Esophagus squamous epithelium (tissue), 5 donors: ENCODE measurements around the gene HSF2BP. TPM values are rescaled to one million over a fixed set of nuclear protein-coding genes. Genes with fewer than 3 reads are reported as not detected.

Experiments
- DNase-seq: peaks from one replicate; lab custom pipeline; 2025; lab: John Stamatoyannopoulos, UW
- H3K27ac ChIP-seq, 4 donors: fragments of 200-600 bp; sonication (generic); one replicate each; pipeline ENCODE4 v1.5.1; 2016 to 2019; ENCODE audit warnings: mild to moderate bottlenecking in 1 of 4
- H3K27me3 ChIP-seq, 4 donors: fragments of 200-600 bp; sonication (generic); 1 replicate in 3 of 4; 2 replicates in 1 of 4; pipeline versions ENCODE4 v1.5.1 to v1.6.0; 2017 to 2021; ENCODE audit warnings: antibody characterized with exemption in 1 of 4
- H3K36me3 ChIP-seq, 3 donors: fragments of 200-600 bp; sonication (generic); one replicate each; pipeline ENCODE4 v1.5.1; 2016 to 2019
- H3K4me1 ChIP-seq, 3 donors: fragments of 200-600 bp; sonication (generic); one replicate each; pipeline ENCODE4 v1.5.1; 2017 to 2019
- H3K4me3 ChIP-seq, 4 donors: fragments of 200-600 bp; sonication (generic); 1 replicate in 3 of 4; 2 replicates in 1 of 4; pipeline ENCODE4 v1.5.1; 2016 to 2019; ENCODE audit warnings: mild to moderate bottlenecking in 2 of 4, moderate library complexity in 1 of 4
- H3K9me3 ChIP-seq, 3 donors: fragments of 200-600 bp; sonication (generic); one replicate each; pipeline ENCODE4 v1.5.1; 2016 to 2019
- POLR2A ChIP-seq, 4 donors: fragments of 450-650 bp; IDR thresholded peaks; one replicate each; pipeline ENCODE4 v1.6.1; 2017; ENCODE audit warnings: antibody characterized with exemption in 4 of 4, mild to moderate bottlenecking in 4 of 4, moderate library complexity in 3 of 4
- WGBS, 2 donors: methylation state at CpG; one replicate each; pipeline ENCODE4 v1.1.5; 2018; 5-methylcytosine and 5-hydroxymethylcytosine counted together
- intact Hi-C: fragments of 100-400 bp; cut with DNase I; formaldehyde crosslinking; loops from one replicate; pipeline ENCODE4 v1.15.0; 2022
- total RNA-seq, 4 donors: library from RNA; depleted of rRNA; stranded (reverse); fragments of >200 nt; gene quantifications; one replicate each; pipeline ENCODE4 v1.1.0, GENCODE V29; 2016
- TF ChIP-seq, protein P1 (sequence below), 6 experiments: fragments of 450-650 bp in 4 of 6; fragments of 200-600 bp in 2 of 6; sonication (generic) in 2 of 6; IDR thresholded peaks; one replicate each; pipeline ENCODE4 v1.5.1; 2016 to 2019; ENCODE audit warnings: antibody characterized with exemption in 6 of 6, mild to moderate bottlenecking in 4 of 6, moderate library complexity in 4 of 6
- donor health status: DM: yes; HTN: yes; CAD: no.

Gene HSF2BP
- total RNA-seq, 4 donors from 2014 or later, result 0.35 to 1.1 (median 0.76) TPM; not detected in 1

DNA sequence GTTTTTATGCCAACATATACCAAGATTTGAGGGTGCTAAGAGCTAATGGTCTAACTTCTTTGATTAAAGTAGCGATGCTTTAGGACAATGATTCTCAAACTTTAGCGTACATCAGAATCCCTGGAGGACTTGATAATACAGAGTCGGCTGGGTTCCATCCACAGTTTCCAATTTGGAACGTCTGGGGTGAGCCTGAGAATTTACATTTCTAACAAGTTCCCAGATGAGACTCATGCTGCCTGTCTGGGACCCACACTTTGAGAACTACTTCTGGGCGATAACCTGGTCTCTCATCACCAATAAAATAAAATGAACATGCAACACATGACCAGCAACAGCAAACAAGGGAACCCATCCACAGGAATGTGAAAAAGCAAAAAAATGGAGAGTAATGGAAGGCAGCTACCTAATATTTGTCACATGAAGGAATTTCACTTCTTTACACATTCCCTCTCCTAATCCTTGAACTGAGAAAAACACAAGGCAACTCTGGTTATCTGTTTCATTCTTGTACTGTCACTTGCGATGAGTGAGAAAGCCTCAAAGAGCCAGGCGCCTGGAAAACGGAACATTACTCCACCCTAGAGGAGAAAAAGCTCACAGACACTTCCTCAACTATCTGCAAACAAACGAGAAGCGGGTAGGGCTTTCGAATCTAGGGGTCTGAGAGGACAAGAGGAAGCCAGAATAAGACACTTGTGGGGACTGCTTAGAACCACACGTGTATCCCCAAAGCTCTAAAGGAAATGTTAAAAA lies 14.0 kb downstream of the HSF2BP start:
- Histone ChIP-seq H3K36me3 (no peaks in the 10 kb centered on the region), H3K27ac (peak overlapping the region in 2 of 4 donors; percentile 52 to 65), H3K27me3 (no peaks in the 10 kb centered on the region), H3K4me1 (peaks cover 0 to 27% (median 9%) of the 10 kb centered on the region in 3 donors), H3K4me3 (no peak overlapping the region), H3K9me3 (no peaks in the 10 kb centered on the region)
- intact Hi-C loops, result no loop called here
- WGBS, 2 donors, result 33 to 35% methylated on average over 12 of the region's 12 CpGs
- no peak for DNase-seq
- TF ChIP-seq, protein P1, sequence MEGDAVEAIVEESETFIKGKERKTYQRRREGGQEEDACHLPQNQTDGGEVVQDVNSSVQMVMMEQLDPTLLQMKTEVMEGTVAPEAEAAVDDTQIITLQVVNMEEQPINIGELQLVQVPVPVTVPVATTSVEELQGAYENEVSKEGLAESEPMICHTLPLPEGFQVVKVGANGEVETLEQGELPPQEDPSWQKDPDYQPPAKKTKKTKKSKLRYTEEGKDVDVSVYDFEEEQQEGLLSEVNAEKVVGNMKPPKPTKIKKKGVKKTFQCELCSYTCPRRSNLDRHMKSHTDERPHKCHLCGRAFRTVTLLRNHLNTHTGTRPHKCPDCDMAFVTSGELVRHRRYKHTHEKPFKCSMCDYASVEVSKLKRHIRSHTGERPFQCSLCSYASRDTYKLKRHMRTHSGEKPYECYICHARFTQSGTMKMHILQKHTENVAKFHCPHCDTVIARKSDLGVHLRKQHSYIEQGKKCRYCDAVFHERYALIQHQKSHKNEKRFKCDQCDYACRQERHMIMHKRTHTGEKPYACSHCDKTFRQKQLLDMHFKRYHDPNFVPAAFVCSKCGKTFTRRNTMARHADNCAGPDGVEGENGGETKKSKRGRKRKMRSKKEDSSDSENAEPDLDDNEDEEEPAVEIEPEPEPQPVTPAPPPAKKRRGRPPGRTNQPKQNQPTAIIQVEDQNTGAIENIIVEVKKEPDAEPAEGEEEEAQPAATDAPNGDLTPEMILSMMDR (IDR thresholded peaks at IDR 0.05), result peak; percentile 47 to 68 (median 58)
- TF ChIP-seq POLR2A (IDR thresholded peaks at IDR 0.05), result no peak

- H3K27ac ChIP-seq, result no peak overlapping the region
- no peak overlapping the region for H3K4me3 ChIP-seq
- no peak for TF ChIP-seq POLR2A (IDR thresholded peaks at IDR 0.05)
- TF ChIP-seq, protein P1 (IDR thresholded peaks at IDR 0.05), result no peak
- WGBS, 2 donors, result 48 to 49% methylated on average over 6 of the region's 6 CpGs
- DNase-seq, result no peak
- no peaks in the 10 kb centered on the region for H3K36me3 ChIP-seq
- intact Hi-C loops, result no loop called here
- H3K27me3 ChIP-seq, result no peaks in the 10 kb centered on the region
- no peaks in the 10 kb centered on the region for H3K9me3 ChIP-seq
- H3K4me1 ChIP-seq, result peaks cover 0 to 32% (median 9%) of the 10 kb centered on the region in 3 donors
Measured at GRCh38 chr21:43644609-43645008, 14.7 kb downstream of the HSF2BP start.

- TF ChIP-seq POLR2A (IDR thresholded peaks at IDR 0.05), result no peak
- TF ChIP-seq, protein P1 (IDR thresholded peaks at IDR 0.05), result no peak
- no peaks in the 10 kb centered on the region for H3K36me3 ChIP-seq
- no peaks in the 10 kb centered on the region for H3K27me3 ChIP-seq
- 89 to 96% methylated on average over 4 of the region's 4 CpGs for WGBS, 2 donors
- no peak for DNase-seq
- H3K9me3 ChIP-seq, result no peaks in the 10 kb centered on the region
- H3K4me3 ChIP-seq, result no peak overlapping the region
- intact Hi-C loops, result no loop called here
- H3K27ac ChIP-seq, result no peak overlapping the region
- H3K4me1 ChIP-seq, result peaks cover 0 to 32% (median 9%) of the 10 kb centered on the region in 3 donors
Measured at GRCh38 chr21:43644071-43644470, 15.2 kb downstream of the HSF2BP start.

GRCh38 chr21:43643193-43643592 lies 16.1 kb downstream of the HSF2BP start:
- H3K4me1 ChIP-seq, result peaks cover 0 to 32% (median 9%) of the 10 kb centered on the region in 3 donors
- TF ChIP-seq POLR2A (IDR thresholded peaks at IDR 0.05), result no peak
- TF ChIP-seq, protein P1 (IDR thresholded peaks at IDR 0.05), result no peak
- H3K4me3 ChIP-seq, result no peak overlapping the region
- no peaks in the 10 kb centered on the region for H3K9me3 ChIP-seq
- no peaks in the 10 kb centered on the region for H3K36me3 ChIP-seq
- H3K27ac ChIP-seq, result no peak overlapping the region
- DNase-seq, result no peak
- intact Hi-C loops, result no loop called here
- 96 to 98% methylated on average over 4 of the region's 4 CpGs for WGBS, 2 donors
- no peaks in the 10 kb centered on the region for H3K27me3 ChIP-seq

DNA sequence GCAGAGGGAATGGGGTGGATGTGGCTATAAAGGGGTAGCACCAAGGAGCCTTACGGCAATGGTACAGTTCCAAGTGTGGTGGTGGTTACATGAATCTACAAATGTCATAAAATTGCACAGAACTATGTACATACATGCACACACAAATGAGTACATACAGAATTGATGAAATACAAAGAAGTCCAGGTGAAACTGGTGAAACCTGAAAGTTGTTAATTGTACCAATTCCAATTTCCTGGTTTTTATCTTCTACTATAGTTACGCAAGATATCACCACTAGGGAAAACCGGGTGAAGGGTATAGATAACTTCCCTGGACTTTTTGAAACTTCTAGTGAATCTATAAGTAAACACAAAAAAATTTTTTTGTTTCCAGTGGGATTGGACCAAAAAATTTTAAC lies 18.9 kb downstream of the HSF2BP start:
- 46 to 53% methylated on average over 3 of the region's 3 CpGs for WGBS, 2 donors
- no peak for DNase-seq
- no peak overlapping the region for H3K4me3 ChIP-seq
- TF ChIP-seq, protein P1 (IDR thresholded peaks at IDR 0.05), result peak in 3 of 6 experiments; percentile 5 to 34 (median 33)
- no peak for TF ChIP-seq POLR2A (IDR thresholded peaks at IDR 0.05)
- H3K4me1 ChIP-seq, result peaks cover 0 to 20% (median 4%) of the 10 kb centered on the region in 3 donors
- H3K27me3 ChIP-seq, result no peaks in the 10 kb centered on the region
- intact Hi-C loops, result no loop called here
- H3K27ac ChIP-seq, result peak overlapping the region in 2 of 4 donors; percentile 5 to 10
- H3K9me3 ChIP-seq, result no peaks in the 10 kb centered on the region
- H3K36me3 ChIP-seq, result no peaks in the 10 kb centered on the region
